MV-4-11 (cell line): ENCODE measurements around the gene SNX6.
"Not testable (repeated sequence)": the region's sequence is repeated elsewhere in the genome, so short reads cannot be mapped to it uniquely, and the experiment has no call there.

Source experiments
- DNase-seq: peaks from one replicate; lab custom pipeline; 2025; lab: John Stamatoyannopoulos, UW

SNX6 gene

DNA sequence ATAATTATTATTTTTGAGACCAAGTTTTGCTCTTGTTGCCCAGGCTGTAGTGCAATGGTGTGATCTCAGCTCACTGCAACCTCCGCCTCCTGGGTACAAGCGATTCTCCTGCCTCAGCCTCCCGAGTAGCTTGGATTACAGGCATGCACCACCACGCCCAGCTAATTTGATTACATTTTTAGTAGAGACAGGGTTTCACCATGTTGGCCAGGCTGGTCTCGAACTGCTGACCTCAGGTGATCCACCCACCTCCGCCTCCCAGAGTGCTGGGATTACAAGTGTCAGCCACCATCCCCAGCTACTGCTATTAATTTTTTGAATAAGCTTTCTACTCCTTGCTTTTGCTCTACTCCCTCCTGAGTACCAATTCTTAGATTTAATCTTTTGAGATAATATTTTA, 108.9 kb downstream of the SNX6 start:
- not testable (repeated sequence) for DNase-seq

DNA sequence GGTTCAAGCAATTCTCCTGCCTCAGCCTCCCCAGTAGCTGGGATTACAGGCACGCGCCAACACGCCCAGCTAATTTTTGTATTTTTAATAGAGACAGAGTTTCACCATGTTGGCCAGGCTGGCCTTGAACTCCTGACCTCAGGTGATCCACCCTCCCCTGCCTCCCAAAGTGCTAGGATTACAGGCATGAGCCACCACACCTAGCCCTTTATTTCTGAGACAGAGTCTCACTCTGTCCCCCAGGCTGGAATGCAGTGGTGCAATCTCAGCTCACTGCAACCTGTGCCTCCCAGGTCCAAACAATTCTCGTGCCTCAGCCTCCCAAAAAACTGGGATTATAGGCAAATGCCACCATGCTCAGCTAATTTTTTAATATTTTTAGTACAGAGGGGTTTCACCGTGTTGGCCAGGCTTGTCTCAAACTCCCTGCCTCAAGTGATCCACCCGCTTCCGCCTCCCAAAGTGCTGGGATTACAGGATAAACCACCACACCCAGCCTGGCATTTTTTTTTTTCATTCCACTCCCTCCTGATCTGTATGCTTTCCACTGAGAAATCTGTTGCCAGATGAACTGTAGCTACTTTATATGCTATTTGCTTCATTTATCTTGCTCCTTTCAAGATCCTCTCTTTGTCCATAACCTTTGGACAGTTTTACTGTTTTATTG, 109.5 kb downstream of the SNX6 start:
- not testable (repeated sequence) for DNase-seq
